Astrocyte of the spinal cord (primary cell): ENCODE data around the gene GATA6.

ENCODE experiments used
- DNase-seq: peaks from one replicate; pipeline ENCODE4 v3.0.0; 2011; ENCODE audit warnings: low read depth, low spot score
- H3K4me3 ChIP-seq: 2 replicates; pipeline ENCODE4 v1.5.1; 2011; ENCODE audit warnings: low read depth, mild to moderate bottlenecking, low read length, moderate library complexity
- in situ Hi-C: cut with HindIII; loops from 2 replicates; pipeline ENCODE4 v1.10.0; 2017; ENCODE audit warnings: low sequenced_read_pairs
- TF ChIP-seq, protein P1 (sequence below): IDR thresholded peaks from 2 replicates; pipeline ENCODE4 v1.5.1; 2012; ENCODE audit warnings: low read depth, mild to moderate bottlenecking, low read length, inconsistent platforms

The GATA6 gene

DNA sequence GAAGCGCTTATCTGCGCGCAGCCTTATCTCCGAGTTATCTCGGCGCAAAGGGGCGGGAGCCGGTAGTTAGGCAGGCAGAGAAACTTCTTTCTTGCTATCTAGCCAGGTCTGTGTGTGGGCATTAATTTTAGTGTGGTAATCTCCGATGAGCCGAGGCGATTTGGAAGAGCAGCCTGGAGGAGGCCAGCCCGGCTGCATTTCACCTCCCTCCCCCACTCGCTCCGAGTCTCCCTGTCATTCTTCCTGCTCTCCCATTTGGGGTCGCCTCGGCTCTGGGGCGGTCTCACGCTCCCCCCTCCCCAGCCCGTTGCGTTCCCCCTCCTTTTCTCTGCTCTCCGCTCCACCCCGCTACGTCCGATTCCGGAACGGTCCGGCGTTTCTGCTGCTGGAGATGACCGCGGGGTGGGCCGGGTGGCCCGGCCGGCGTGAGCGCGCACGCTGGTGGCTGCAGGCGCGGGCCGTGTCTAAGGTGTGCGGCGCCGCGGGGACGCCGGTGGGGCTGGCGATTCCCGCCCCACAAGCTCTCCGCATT, 566 bp downstream of the GATA6 start:
- no peak for DNase-seq
- in situ Hi-C loops = no loop called here
- TF ChIP-seq, protein P1, sequence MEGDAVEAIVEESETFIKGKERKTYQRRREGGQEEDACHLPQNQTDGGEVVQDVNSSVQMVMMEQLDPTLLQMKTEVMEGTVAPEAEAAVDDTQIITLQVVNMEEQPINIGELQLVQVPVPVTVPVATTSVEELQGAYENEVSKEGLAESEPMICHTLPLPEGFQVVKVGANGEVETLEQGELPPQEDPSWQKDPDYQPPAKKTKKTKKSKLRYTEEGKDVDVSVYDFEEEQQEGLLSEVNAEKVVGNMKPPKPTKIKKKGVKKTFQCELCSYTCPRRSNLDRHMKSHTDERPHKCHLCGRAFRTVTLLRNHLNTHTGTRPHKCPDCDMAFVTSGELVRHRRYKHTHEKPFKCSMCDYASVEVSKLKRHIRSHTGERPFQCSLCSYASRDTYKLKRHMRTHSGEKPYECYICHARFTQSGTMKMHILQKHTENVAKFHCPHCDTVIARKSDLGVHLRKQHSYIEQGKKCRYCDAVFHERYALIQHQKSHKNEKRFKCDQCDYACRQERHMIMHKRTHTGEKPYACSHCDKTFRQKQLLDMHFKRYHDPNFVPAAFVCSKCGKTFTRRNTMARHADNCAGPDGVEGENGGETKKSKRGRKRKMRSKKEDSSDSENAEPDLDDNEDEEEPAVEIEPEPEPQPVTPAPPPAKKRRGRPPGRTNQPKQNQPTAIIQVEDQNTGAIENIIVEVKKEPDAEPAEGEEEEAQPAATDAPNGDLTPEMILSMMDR = no peak
- H3K4me3 ChIP-seq = peak overlapping the region; percentile 76

DNA sequence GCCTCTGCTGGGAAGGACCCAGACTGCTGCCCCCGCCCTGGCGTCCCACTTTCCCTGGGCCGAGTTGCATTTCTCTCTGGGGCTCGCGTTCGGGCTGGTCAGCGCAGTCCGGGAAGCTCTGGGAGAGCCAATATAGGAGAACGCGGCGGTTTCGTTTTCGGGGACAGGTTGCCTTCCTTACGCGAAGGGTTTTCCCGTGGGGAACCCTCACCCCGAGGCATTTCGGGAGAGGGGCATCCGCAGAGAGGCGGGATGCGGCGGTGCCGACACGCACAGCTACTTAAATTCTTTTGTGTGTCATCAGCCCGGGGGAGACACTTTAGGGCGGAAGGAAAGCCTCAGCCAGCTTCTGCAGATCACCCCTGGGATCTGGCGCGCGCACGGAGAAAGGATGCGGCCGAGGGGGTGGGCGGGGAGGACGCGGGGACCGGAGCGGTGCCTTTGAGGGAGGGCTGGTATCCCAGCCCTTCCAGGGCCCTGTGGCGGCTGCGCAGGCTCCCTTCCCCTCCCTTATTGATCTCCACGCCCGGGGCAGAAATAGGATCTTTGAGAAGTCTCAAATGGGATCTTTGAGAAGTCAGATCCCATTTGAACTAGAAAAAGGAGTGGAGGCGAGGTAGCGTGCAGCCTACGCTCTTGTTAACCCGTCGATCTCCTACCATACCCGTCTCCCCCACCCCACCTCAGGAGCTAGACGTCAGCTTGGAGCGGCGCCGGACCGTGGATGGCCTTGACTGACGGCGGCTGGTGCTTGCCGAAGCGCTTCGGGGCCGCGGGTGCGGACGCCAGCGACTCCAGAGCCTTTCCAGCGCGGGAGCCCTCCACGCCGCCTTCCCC, 1.2 kb downstream of the GATA6 start:
- DNase-seq = peak; percentile 77
- H3K4me3 ChIP-seq = peak overlapping the region; percentile 76
- in situ Hi-C loops = no loop called here
- TF ChIP-seq, protein P1 = no peak

DNA sequence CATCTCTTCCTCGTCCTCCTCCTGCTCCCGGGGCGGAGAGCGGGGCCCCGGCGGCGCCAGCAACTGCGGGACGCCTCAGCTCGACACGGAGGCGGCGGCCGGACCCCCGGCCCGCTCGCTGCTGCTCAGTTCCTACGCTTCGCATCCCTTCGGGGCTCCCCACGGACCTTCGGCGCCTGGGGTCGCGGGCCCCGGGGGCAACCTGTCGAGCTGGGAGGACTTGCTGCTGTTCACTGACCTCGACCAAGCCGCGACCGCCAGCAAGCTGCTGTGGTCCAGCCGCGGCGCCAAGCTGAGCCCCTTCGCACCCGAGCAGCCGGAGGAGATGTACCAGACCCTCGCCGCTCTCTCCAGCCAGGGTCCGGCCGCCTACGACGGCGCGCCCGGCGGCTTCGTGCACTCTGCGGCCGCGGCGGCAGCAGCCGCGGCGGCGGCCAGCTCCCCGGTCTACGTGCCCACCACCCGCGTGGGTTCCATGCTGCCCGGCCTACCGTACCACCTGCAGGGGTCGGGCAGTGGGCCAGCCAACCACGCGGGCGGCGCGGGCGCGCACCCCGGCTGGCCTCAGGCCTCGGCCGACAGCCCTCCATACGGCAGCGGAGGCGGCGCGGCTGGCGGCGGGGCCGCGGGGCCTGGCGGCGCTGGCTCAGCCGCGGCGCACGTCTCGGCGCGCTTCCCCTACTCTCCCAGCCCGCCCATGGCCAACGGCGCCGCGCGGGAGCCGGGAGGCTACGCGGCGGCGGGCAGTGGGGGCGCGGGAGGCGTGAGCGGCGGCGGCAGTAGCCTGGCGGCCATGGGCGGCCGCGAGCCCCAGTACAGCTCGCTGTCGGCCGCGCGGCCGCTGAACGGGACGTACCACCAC, 2.1 kb downstream of the GATA6 start:
- no peak for DNase-seq
- peak overlapping the region; percentile 76 for H3K4me3 ChIP-seq
- TF ChIP-seq, protein P1 = no peak
- in situ Hi-C loops = no loop called here

DNA sequence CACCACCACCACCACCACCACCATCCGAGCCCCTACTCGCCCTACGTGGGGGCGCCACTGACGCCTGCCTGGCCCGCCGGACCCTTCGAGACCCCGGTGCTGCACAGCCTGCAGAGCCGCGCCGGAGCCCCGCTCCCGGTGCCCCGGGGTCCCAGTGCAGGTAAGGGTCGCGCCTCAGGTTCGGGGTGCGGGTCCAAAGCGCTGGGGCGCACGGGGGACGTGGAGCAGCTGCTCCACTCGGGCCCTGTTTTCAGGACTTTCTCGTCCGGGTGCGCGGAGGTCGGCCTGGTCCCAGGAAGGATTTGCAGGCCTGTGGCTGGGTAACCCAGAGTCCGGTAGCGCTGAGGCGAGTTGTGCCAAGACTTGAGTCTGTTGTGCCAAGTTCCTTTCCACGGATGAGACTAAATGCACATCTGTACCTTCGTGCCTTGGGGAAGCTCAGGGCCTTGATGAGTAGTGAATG, 2.8 kb downstream of the GATA6 start:
- in situ Hi-C loops = no loop called here
- DNase-seq = no peak
- TF ChIP-seq, protein P1 = no peak
- H3K4me3 ChIP-seq = peak overlapping the region; percentile 50

DNA sequence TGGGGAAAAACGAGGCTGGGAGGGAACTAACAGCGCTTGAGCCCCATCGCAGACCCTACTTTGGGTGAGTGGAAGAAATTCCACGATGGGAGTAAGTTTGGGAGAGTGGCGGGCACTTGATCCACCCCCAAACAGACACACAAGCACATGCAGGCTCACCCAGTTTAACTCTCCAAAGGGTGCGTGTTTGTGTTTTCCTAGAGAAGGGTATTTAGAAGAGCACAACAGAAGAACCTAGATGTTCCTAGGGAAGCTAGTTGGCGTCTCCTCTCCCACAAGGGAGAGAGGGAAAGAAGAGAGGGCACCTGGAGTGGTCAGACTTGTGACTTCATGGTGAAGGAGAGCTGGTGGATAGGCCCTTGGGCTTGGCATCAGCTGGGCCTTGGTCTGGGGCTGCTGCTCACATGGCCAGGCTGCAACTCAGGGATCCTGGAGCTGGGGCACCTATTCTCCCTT, 3.2 kb downstream of the GATA6 start:
- TF ChIP-seq, protein P1 = no peak
- DNase-seq = no peak
- in situ Hi-C loops = no loop called here
- H3K4me3 ChIP-seq = peak overlapping the region; percentile 50

DNA sequence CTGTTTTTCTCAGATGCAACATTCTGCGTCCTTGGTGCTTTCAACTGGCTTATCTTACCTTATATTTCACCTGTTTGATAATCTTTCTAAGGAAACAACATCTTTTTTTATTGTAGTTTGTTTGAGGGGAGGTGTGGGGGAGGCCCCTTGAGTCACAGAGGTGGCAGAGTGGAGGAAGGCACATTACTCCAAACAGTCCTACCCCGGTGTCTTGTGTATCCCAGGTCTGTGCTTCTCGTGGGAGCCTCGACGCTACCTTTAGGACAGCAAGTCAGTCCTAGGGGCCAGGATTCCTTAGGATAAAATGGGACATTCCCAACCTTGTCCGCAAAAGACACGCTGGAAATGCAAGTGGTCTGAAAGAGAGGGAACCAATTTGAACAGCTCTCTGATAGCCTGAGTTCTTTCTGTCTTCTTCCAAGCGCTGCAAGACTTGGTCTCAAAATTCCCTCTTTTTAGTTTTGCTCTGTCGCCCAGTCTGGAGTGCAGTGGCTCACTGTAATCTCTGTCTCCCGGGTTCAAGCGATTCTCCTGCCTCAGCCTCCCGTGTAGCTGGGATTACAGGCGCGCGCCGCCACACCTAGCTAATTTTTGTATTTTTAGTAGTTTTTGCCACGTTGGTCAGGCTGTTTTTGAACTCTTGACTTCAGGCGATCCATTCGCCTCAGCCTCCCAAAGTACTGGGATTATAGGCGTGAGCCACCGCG, 4.0 kb downstream of the GATA6 start:
- in situ Hi-C loops = no loop called here
- TF ChIP-seq, protein P1 = no peak
- no peak for DNase-seq
- H3K4me3 ChIP-seq = peak overlapping the region; percentile 50
